ENCODE data around the gene TBC1D19. TPM values are rescaled to one million over a fixed set of nuclear protein-coding genes. Genes with fewer than 3 reads are reported as not detected.

Gene TBC1D19
- total and polyA plus RNA-seq, 9 of the 15 experiments (the other 6 are each of a cell fraction or from before 2014, with no cell fraction given): 0.73 to 5.6 (median 3.7) TPM

- BruUV-seq (replicated peaks): no TSS peak
- no peak for DNase-seq (ENCODE audit: extremely low read depth in 1 of 4, low spot score in 3 of 4)
- H3K4me3 ChIP-seq: peak overlapping the region; percentile 73
- no peaks in the 10 kb centered on the region; the same call in 1 of the 2 replicates for H3K9me3 ChIP-seq (replicated peaks; ENCODE audit: control insufficient read depth, insufficient read depth, low read depth, low read length)
- intact Hi-C loops (cut with micrococcal nuclease) (loop anchor here (5.0 kb wide), 2 partner anchors 118 to 278 kb away; partner anchors contain the start of gene STIM2), in situ Hi-C loops (cut with MboI) (no loop called here)
- WGBS (ENCODE audit: insufficient coverage, low coverage, missing lambda C conversion rate): 3% methylated on average over 4 of the region's 4 CpGs
- TF ChIP-seq ZNF316 (IDR thresholded peaks at IDR 0.05) (peak; percentile 10; the same call in 1 of the 2 replicates), SP2 (IDR thresholded peaks at IDR 0.05; ENCODE audit: extremely low read depth, low read depth, low read length, poor library complexity, severe bottlenecking) (no peak), KDM1A (IDR thresholded peaks at IDR 0.05) (0 out of 4 replicates have a peak, but pooled peaks of 1 of the 2 experiments have one; percentile 6)
- ChIA-PET POLR2A (interaction anchor here (1.0 to 2.0 kb wide), 4 partner anchors 10 to 29 kb away, joined by 3 to 9 read pairs (median 3); no protein-coding TSS in a partner anchor), CTCF (ENCODE audit: low intra/inter-chr PET ratio) (no interaction called here)
- H4K20me1 ChIP-seq (replicated peaks; ENCODE audit: control insufficient read depth, insufficient read depth, low read length): no peaks in the 10 kb centered on the region
- no peaks in the 10 kb centered on the region for H3K9me1 ChIP-seq (ENCODE audit: control insufficient read depth, insufficient read depth, low read length)
- FAIRE-seq: no peak
- peak overlapping the region; percentile 60 to 64; a peak in 2 of 4 replicates for H3K9ac ChIP-seq (ENCODE audit: insufficient read depth in 1 of 2, low read depth in 2 of 2, low read length in 2 of 2)
- H2AFZ ChIP-seq (ENCODE audit: low read depth, low read length): peak overlapping the region; percentile 100
- peaks cover 10% of the 10 kb centered on the region; the same call in 2 of the 3 replicates for H3K79me2 ChIP-seq (ENCODE audit: control insufficient read depth, insufficient read depth, low read length)
- peak overlapping the region; percentile 35; the same call in 1 of the 3 replicates for H3K27ac ChIP-seq (ENCODE audit: extremely low read depth, low read depth, low read length)
- peaks cover 3 to 4% of the 10 kb centered on the region in 2 experiments; a peak in 4 of 5 replicates for H3K4me1 ChIP-seq (replicated peaks in 1 of 2; ENCODE audit: control insufficient read depth in 2 of 2, insufficient read depth in 2 of 2, low read length in 2 of 2)
- no peaks in the 10 kb centered on the region for H3K36me3 ChIP-seq (ENCODE audit: control insufficient read depth, insufficient read depth, low read length)
- ATAC-seq: no peak
- peak overlapping the region; percentile 84 for H3K4me2 ChIP-seq (ENCODE audit: insufficient read depth, low read length)
- H3K27me3 ChIP-seq (ENCODE audit: control insufficient read depth in 2 of 2, insufficient read depth in 2 of 2, low read length in 2 of 2): no peaks in the 10 kb centered on the region
Observed at GRCh38 chr4:26584725-26585124, 841 bp downstream of the TBC1D19 start.

GRCh38 chr4:26589705-26590104, 5.8 kb downstream of the TBC1D19 start:
- 0% methylated on average over 2 of the region's 2 CpGs for WGBS (ENCODE audit: insufficient coverage, low coverage, missing lambda C conversion rate)
- ChIA-PET POLR2A (no interaction called here), CTCF (ENCODE audit: low intra/inter-chr PET ratio) (no interaction called here)
- H3K27me3 ChIP-seq (ENCODE audit: control insufficient read depth in 2 of 2, insufficient read depth in 2 of 2, low read length in 2 of 2): no peaks in the 10 kb centered on the region
- peaks cover 11% of the 10 kb centered on the region; the same call in 2 of the 3 replicates for H3K79me2 ChIP-seq (ENCODE audit: control insufficient read depth, insufficient read depth, low read length)
- H3K4me2 ChIP-seq (ENCODE audit: insufficient read depth, low read length): no peak overlapping the region
- FAIRE-seq: no peak
- H3K4me3 ChIP-seq: no peak overlapping the region
- H3K36me3 ChIP-seq (ENCODE audit: control insufficient read depth, insufficient read depth, low read length): no peaks in the 10 kb centered on the region
- H3K27ac ChIP-seq (ENCODE audit: extremely low read depth, low read depth, low read length): no peak overlapping the region
- H3K9me3 ChIP-seq (replicated peaks; ENCODE audit: control insufficient read depth, insufficient read depth, low read depth, low read length): no peaks in the 10 kb centered on the region
- no peak for DNase-seq (ENCODE audit: extremely low read depth in 1 of 4, low spot score in 3 of 4)
- H3K9me1 ChIP-seq (ENCODE audit: control insufficient read depth, insufficient read depth, low read length): no peaks in the 10 kb centered on the region
- no peaks in the 10 kb centered on the region for H4K20me1 ChIP-seq (replicated peaks; ENCODE audit: control insufficient read depth, insufficient read depth, low read length)
- in situ Hi-C loops (cut with MboI) (no loop called here), intact Hi-C loops (cut with micrococcal nuclease) (loop anchor here (5.0 kb wide), 1 partner anchor 113 kb away; no protein-coding TSS in a partner anchor)
- ATAC-seq: peak; percentile 57
- H2AFZ ChIP-seq (ENCODE audit: low read depth, low read length): 0 out of 2 replicates have a peak overlapping the region, but pooled peaks have one; percentile 33
- no TSS peak for BruUV-seq (replicated peaks)
- no peak overlapping the region for H3K9ac ChIP-seq (ENCODE audit: insufficient read depth in 1 of 2, low read depth in 2 of 2, low read length in 2 of 2)
- H3K4me1 ChIP-seq (replicated peaks in 1 of 2; ENCODE audit: control insufficient read depth in 2 of 2, insufficient read depth in 2 of 2, low read length in 2 of 2): no peaks in the 10 kb centered on the region; a peak in 2 of 5 replicates
- no peak for TF ChIP-seq PURB (CRISPR knock-in tag; IDR thresholded peaks at IDR 0.05; ENCODE audit: low read depth)
- TF ChIP-seq NFATC3 (IDR thresholded peaks at IDR 0.05): no peak
- TF ChIP-seq EHMT2 (IDR thresholded peaks at IDR 0.05): no peak
- TF ChIP-seq ZNF444 (CRISPR knock-in tag; IDR thresholded peaks at IDR 0.05): no peak
- TF ChIP-seq ZNF740 (CRISPR knock-in tag; IDR thresholded peaks at IDR 0.05): no peak
- no peak for TF ChIP-seq ZNF740 (tag; IDR thresholded peaks at IDR 0.05)
- no peak for TF ChIP-seq NCOR1 (IDR thresholded peaks at IDR 0.05)
- no peak for TF ChIP-seq NEUROD1 (IDR thresholded peaks at IDR 0.05; ENCODE audit: borderline replicate concordance, low read depth, low read length, partially characterized antibody)
- TF ChIP-seq ZNF583 (CRISPR knock-in tag; IDR thresholded peaks at IDR 0.05): no peak
- no peak for TF ChIP-seq COPS2 (conservative IDR thresholded peaks at IDR 0.05)
- no peak for TF ChIP-seq THAP12 (CRISPR knock-in tag; IDR thresholded peaks at IDR 0.05)
- TF ChIP-seq ZNF436 (CRISPR knock-in tag; IDR thresholded peaks at IDR 0.05): no peak
